HG02763 (cell line): Measurements from ENCODE around the gene PLEKHG4B.

ENCODE experiments used
- ATAC-seq: cut with Tn5 transposase; IDR thresholded peaks from one replicate; pipeline ENCODE4 v1.9.1; 2021; ENCODE audit warnings: mild to moderate bottlenecking, moderate library complexity; ENCODE audit not compliant: unreplicated experiment

Gene PLEKHG4B

GRCh38 chr5:75331-76320 is 16.3 kb upstream of the PLEKHG4B start:
- ATAC-seq = no peak

- no peak for ATAC-seq
Measured at GRCh38 chr5:76358-77169, 15.4 kb upstream of the PLEKHG4B start.

DNA sequence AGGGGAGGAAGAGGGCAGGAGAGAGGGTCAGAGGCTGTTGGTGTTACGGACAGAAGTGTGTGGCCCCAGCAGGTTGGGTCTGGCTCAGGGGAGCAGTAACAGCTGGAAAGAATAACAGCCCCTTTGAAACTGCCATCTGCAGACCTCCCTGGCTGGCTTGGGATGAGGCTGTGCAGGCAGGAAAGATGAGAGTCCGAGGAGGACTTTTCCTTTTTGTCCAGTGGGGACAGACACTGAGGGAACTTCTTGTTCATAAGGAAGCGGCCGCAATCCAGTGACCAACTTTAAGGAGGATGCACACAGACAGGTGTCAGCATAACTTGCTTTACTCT is 14.8 kb upstream of the PLEKHG4B start:
- ATAC-seq = no peak

- ATAC-seq = no peak
Measured at GRCh38 chr5:77546-77945, 14.4 kb upstream of the PLEKHG4B start.

DNA sequence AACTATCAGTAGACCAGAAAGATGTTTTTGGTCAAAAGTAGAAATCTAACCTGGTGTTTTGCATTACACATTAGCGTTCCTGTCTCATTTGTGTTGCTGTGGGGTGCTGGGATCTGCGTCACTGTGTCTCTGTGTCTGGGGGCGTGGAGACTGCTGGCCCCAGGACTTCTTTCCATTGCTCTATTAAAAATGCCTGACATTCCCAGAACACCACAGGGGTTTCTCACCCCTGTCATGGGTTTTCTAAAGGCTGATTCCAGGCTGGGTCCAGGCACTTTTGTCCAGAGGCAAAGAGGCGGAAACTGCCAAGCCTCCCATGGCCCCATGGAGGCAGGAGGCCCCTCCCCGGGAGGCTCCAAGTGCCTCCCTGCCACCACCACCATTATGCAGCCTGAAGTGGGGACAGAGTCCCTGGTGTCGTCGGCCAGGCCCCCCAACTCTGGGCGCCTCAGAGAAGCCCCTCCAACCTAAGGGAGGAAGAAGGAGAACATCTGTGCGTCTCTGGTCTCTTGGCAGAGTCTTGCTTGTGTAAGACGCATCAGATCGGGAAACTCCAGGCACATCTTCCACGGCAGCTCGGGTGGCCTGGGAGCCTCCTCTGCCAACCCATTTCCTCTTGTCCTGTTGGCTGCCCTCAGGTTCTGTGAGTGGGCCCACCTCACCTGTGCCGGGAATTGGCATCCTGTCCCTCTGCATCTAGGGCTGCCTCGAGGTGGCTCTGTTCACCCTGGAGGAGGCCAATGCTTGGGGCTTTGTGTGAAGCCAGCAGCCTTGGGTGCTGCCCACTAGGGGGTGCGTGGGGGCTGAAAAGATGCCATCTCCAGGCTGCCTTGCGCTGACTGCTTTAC is 13.8 kb upstream of the PLEKHG4B start:
- no peak for ATAC-seq

DNA sequence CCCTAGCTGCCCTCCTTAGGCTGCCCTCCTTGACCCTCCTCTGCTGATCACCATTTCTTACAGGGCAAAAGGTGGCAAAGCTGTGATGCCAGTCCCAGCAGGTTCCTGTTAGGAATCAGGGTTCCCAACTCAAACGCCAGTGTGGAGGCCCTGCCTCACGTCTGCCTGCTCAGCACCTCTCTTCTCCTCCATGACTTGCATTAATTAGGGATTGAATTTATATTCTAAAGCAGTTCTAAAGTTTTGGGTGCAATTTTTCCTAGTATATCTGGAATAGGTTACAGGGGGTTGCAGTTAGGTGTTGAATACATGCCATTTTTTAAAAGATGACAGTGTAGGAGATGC is 13.2 kb upstream of the PLEKHG4B start:
- no peak for ATAC-seq

- ATAC-seq = no peak
Measured at GRCh38 chr5:79263-79662, 12.7 kb upstream of the PLEKHG4B start.

- no peak for ATAC-seq
Measured at GRCh38 chr5:79821-80220, 12.1 kb upstream of the PLEKHG4B start.

GRCh38 chr5:81391-82021 is 10.5 kb upstream of the PLEKHG4B start:
- no peak for ATAC-seq

GRCh38 chr5:82097-82496 is 9.9 kb upstream of the PLEKHG4B start:
- no peak for ATAC-seq

DNA sequence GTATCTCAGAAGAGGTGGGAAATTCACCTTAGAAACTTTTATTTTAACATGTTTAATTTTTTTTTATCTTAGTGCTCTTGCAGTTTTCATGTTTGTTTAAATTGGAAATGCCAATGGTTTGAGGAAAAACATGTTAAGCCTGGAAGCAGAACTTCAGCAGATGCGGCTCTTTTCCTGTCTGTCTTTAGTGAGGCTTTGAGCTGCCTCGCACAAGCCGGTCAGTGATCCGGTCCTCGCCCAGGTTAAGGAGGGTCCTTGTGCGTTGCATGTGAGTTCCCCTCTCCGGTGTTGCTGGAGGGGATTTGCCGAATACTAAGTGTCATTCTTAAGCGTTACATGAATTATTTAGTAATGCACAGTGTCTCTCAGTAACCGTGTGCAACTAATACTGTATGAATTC is 9.4 kb upstream of the PLEKHG4B start:
- no peak for ATAC-seq

- ATAC-seq = no peak
Measured at GRCh38 chr5:83029-83428, 8.9 kb upstream of the PLEKHG4B start.

GRCh38 chr5:85334-85995 is 6.5 kb upstream of the PLEKHG4B start:
- ATAC-seq = no peak

GRCh38 chr5:89337-90286 is 2.4 kb upstream of the PLEKHG4B start:
- no peak for ATAC-seq

GRCh38 chr5:90590-91547 is 1.1 kb upstream of the PLEKHG4B start:
- no peak for ATAC-seq

- ATAC-seq = no peak
Measured at GRCh38 chr5:92401-93220, 643 bp downstream of the PLEKHG4B start.
